ENCODE measurements around the gene ZNF423. TPM values are rescaled to one million over a fixed set of nuclear protein-coding genes. Genes with fewer than 3 reads are reported as not detected.

Gene ZNF423
- polyA plus RNA-seq, 1 donor = 34.5 TPM

GRCh38 chr16:49848530-49848929, 7.4 kb downstream of the ZNF423 start:
- DNase-seq = no peak

- no peak for DNase-seq
Measured at GRCh38 chr16:49846800-49847199, 9.1 kb downstream of the ZNF423 start.

GRCh38 chr16:49844359-49844758, 11.6 kb downstream of the ZNF423 start:
- DNase-seq = no peak

GRCh38 chr16:49843758-49844157, 12.2 kb downstream of the ZNF423 start:
- no peak for DNase-seq

GRCh38 chr16:49842972-49843371, 12.9 kb downstream of the ZNF423 start:
- no peak for DNase-seq

- DNase-seq = no peak
Measured at GRCh38 chr16:49839017-49839825, 16.7 kb downstream of the ZNF423 start.

GRCh38 chr16:49838441-49839016, 17.4 kb downstream of the ZNF423 start:
- no peak for DNase-seq

- DNase-seq = no peak
Measured at GRCh38 chr16:49837688-49838410, 18.1 kb downstream of the ZNF423 start.

GRCh38 chr16:49836668-49837067, 19.2 kb downstream of the ZNF423 start:
- no peak for DNase-seq

GRCh38 chr16:49836218-49836617, 19.7 kb downstream of the ZNF423 start:
- no peak for DNase-seq

GRCh38 chr16:49835161-49835777, 20.6 kb downstream of the ZNF423 start:
- DNase-seq = no peak

GRCh38 chr16:49834531-49835151, 21.3 kb downstream of the ZNF423 start:
- no peak for DNase-seq

- DNase-seq = no peak
Measured at GRCh38 chr16:49833796-49834530, 21.9 kb downstream of the ZNF423 start.

GRCh38 chr16:49833085-49833484, 22.8 kb downstream of the ZNF423 start:
- DNase-seq = peak; percentile 79

- DNase-seq = no peak
Measured at GRCh38 chr16:49832177-49832576, 23.7 kb downstream of the ZNF423 start.

GRCh38 chr16:49830873-49831272, 25.0 kb downstream of the ZNF423 start:
- DNase-seq = no peak

- no peak for DNase-seq
Measured at GRCh38 chr16:49828533-49829267, 27.2 kb downstream of the ZNF423 start.

- no peak for DNase-seq
Measured at GRCh38 chr16:49827805-49828438, 28.0 kb downstream of the ZNF423 start.

- DNase-seq = no peak
Measured at GRCh38 chr16:49826515-49826914, 29.4 kb downstream of the ZNF423 start.

- no peak for DNase-seq
Measured at GRCh38 chr16:49825041-49825440, 30.9 kb downstream of the ZNF423 start.

GRCh38 chr16:49824593-49824992, 31.3 kb downstream of the ZNF423 start:
- DNase-seq = no peak

Data from hindlimb muscle (tissue), 1 donor.